HUES48 (cell line): ENCODE data around the gene PPP4R3A.
"Not testable (repeated sequence)": the region's sequence is repeated elsewhere in the genome, so short reads cannot be mapped to it uniquely, and the experiment has no call there.

Experiments used
- H3K27ac ChIP-seq: one replicate; pipeline ENCODE4 v1.7.0; 2013; ENCODE audit warnings: low read depth, low read length, inconsistent platforms
- H3K27me3 ChIP-seq: 2 replicates; pipeline ENCODE4 v1.6.1; 2013; ENCODE audit warnings: mild to moderate bottlenecking, low read length; ENCODE audit not compliant: control insufficient read depth, insufficient read depth
- H3K36me3 ChIP-seq: 2 replicates; pipeline ENCODE4 v1.6.1; 2013; ENCODE audit warnings: low read length; ENCODE audit not compliant: control insufficient read depth, insufficient read depth
- H3K4me1 ChIP-seq: 2 replicates; pipeline ENCODE4 v1.6.1; 2013; ENCODE audit warnings: mild to moderate bottlenecking, low read length; ENCODE audit not compliant: control insufficient read depth, insufficient read depth
- H3K4me3 ChIP-seq: 2 replicates; pipeline ENCODE4 v1.5.1; 2013; ENCODE audit warnings: mild to moderate bottlenecking, low read depth, low read length
- H3K9ac ChIP-seq: 2 replicates; pipeline ENCODE4 v1.6.1; 2013; ENCODE audit warnings: mild to moderate bottlenecking, low read depth, low read length, moderate library complexity
- H3K9me3 ChIP-seq: 2 replicates; pipeline ENCODE4 v1.6.1; 2013; ENCODE audit warnings: low read length; ENCODE audit not compliant: control insufficient read depth, insufficient read depth

The PPP4R3A gene

DNA sequence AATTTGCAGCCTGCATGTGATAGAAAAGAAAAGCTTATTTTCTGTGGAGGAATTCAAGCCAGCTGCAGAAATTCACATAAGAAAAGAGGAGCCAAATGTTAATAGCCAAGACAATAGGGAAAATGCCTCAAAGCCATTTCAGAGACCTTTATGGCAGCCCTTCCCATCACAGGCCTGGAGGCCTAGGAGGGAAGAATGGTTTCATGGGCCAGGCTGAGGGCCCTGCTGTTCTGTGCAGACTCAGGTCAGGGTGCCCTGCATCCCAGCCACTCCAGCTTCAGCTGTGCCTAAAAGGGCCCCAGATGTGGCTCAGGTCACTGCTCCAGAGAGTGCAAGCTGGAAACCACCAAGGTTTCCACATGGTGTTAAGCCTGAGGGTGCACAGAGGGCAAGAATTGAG is 71.3 kb downstream of the PPP4R3A start:
- no peak overlapping the region for H3K27ac ChIP-seq
- peaks cover 28% of the 10 kb centered on the region for H3K9me3 ChIP-seq
- no peak overlapping the region for H3K9ac ChIP-seq
- H3K4me3 ChIP-seq = no peak overlapping the region; the same call in 1 of the 2 replicates
- H3K36me3 ChIP-seq = no peaks in the 10 kb centered on the region
- H3K4me1 ChIP-seq = no peaks in the 10 kb centered on the region
- no peaks in the 10 kb centered on the region for H3K27me3 ChIP-seq

DNA sequence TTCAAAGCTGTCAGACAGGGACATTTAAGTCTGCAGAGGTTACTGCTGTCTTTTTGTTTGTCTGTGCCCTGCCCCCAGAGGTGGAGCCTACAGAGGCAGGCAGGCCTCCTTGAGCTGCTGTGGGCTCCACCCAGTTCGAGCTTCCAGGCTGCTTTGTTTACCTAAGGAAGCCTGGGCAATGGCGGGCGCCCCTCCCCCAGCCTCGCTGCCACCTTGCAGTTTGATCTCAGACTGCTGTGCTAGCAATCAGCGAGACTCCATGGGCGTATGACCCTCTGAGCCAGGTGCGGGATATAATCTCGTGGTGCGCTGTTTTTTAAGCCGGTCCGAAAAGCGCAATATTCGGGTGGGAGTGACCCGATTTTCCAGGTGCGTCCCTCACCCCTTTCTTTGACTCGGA is 73.8 kb downstream of the PPP4R3A start:
- not testable (repeated sequence) for H3K36me3 ChIP-seq, H3K9ac ChIP-seq, H3K4me1 ChIP-seq

DNA sequence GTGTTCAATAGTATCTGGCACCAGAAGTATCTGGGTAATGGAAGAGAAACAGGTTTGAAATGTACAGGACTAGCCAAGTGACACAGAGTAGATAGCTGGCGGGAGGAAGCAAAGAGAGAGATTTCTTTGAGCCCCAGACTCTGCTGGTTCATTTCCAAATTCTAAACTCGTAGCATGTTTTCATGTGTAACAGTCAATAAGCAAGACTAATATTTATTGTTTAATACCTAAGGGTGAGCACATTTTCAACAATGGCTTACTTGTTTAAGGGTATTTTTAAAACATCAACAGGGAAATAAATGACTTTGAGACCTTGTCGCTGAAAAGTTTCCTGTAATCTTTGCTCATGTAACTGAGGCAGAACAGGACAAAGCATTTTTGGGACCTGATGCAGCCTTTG is 80.7 kb downstream of the PPP4R3A start:
- Histone ChIP-seq H3K27me3 (no peaks in the 10 kb centered on the region), H3K4me3 (no peak overlapping the region), H3K27ac (no peak overlapping the region), H3K9ac (no peak overlapping the region), H3K36me3 (no peaks in the 10 kb centered on the region), H3K4me1 (no peaks in the 10 kb centered on the region), H3K9me3 (no peaks in the 10 kb centered on the region)

More for the DNA sequence above, 73.8 kb downstream of the PPP4R3A start:
- not testable (repeated sequence) for H3K27me3 ChIP-seq, H3K4me3 ChIP-seq, H3K27ac ChIP-seq
- H3K9me3 ChIP-seq = peaks cover 28% of the 10 kb centered on the region

DNA sequence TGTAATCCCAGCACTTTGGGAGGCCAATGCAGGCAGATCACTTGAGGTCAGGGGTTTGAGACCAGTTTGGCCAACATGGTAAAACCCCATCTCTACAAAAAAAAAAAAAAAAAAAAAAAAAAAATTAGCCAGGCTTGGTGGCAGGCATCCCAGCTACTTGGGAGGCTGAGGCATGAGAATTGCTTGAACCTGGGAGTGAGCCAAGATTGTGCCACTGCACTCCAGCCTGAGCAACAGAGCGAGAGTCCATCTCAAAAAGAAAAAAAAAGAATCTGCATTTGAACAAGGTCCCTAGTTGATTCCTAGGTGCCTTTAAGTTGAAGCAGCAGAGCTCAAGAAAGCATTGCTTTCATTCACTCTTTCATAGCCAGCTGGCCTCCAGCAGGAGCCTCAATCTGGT is 81.2 kb downstream of the PPP4R3A start:
- not testable (repeated sequence) for H3K4me1 ChIP-seq, H3K36me3 ChIP-seq, H3K27me3 ChIP-seq, H3K4me3 ChIP-seq, H3K27ac ChIP-seq, H3K9ac ChIP-seq, H3K9me3 ChIP-seq

DNA sequence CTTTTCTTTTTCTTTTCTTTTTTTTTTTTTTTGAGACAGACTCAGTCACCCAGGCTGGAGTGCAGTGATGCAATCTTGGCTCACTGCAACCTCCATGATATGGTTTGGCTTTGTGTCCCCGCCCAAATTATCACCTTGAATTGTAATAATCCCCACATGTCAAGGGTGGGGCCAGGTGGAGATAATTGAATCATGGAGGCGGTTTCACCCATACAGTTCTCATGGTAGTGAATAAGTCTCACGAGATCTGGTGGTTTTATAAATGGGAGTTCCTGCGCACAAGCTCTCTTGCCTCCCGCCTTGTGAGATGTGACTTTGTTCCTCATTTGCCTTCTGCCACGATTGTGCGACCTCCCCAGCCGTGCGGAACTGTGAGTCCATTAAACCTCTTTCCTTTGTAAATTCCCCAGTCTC is 84.6 kb downstream of the PPP4R3A start:
- not testable (repeated sequence) for H3K4me1 ChIP-seq, H3K27me3 ChIP-seq, H3K4me3 ChIP-seq, H3K9ac ChIP-seq, H3K36me3 ChIP-seq, H3K27ac ChIP-seq, H3K9me3 ChIP-seq

DNA sequence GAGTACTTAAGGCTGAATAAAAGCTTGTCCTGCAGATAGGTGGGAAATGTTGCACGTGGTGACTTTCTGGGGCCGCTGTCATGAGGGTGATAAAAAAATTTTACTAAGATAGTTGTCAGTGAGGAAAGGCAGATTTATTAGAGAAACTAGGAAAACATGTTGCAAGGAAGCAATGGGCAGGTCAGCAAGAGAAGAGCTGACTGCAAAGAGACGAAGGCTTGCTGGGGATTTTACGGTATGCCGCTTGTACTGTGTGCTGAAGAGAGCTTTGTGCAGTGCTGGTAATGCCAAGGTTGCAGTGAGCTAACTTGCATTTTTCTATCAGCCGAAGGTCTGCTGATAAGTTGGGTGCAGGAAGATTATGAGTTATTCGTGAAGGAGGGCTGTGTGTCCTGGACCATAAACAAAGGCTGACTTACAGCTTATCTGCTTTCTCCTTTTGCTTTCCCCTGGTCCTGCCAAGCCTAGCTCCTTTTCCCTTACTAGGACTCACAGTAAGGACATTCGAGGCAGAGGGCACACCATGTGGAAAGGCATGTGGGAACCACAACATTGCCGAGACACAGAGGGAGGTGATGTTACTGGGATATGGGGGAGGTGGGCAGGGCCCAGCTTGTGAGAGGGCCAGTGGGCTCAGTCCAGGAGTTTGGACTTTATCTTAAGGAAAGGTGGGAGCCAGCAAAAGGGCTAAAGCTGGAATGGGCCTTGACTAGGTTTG is 85.1 kb downstream of the PPP4R3A start:
- Histone ChIP-seq H3K9ac (no peak overlapping the region), H3K4me3 (no peak overlapping the region)

DNA sequence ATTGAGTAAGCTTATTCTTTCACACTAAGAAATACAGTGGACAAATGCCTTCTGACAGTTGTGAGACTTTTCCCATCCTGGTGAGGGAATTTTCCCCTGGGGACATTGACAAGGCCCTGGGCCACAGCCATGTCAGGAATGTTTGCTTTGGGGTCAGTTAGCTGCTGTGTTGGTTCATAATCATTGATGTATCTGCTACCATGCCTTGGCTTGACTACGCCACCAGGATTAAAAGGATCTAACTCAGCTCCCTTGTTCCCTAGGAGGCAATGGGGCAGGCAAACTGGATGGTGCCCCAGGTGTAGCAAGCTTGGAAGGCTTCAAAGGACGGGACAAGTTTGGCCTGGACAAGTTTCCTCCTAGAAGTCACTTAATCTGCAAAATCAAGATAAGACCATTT is 89.4 kb downstream of the PPP4R3A start:
- Histone ChIP-seq H3K4me1 (peaks cover 9% of the 10 kb centered on the region), H3K27me3 (no peaks in the 10 kb centered on the region), H3K27ac (no peak overlapping the region), H3K4me3 (no peak overlapping the region), H3K36me3 (no peaks in the 10 kb centered on the region), H3K9me3 (no peaks in the 10 kb centered on the region), H3K9ac (no peak overlapping the region)

More for the DNA sequence above, 85.1 kb downstream of the PPP4R3A start:
- H3K9me3 ChIP-seq = no peaks in the 10 kb centered on the region
- no peaks in the 10 kb centered on the region for H3K27me3 ChIP-seq
- H3K4me1 ChIP-seq = no peaks in the 10 kb centered on the region
- H3K36me3 ChIP-seq = no peaks in the 10 kb centered on the region
- no peak overlapping the region for H3K27ac ChIP-seq

DNA sequence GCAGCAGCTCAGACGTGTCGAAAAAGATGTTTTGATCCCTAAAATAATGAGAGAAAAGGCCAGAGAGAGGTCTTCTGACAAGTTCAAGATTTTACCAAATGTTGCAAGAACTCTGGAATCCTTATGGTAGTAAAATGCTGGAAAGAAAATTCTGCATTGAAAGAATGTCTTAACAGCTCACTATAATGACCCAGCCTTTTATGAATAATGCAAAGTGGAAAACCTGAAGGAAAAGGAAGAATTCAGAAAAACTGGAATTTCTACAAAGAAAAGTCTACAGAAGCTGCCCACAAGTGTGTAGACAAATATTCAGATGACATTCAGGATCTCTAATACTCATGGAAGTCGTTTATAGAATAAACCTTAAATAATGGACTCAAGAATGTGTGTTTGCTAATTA is 90.7 kb downstream of the PPP4R3A start:
- Histone ChIP-seq H3K27ac (no peak overlapping the region), H3K9ac (no peak overlapping the region), H3K4me3 (no peak overlapping the region), H3K9me3 (no peaks in the 10 kb centered on the region), H3K4me1 (peaks cover 18% of the 10 kb centered on the region), H3K27me3 (no peaks in the 10 kb centered on the region), H3K36me3 (no peaks in the 10 kb centered on the region)

DNA sequence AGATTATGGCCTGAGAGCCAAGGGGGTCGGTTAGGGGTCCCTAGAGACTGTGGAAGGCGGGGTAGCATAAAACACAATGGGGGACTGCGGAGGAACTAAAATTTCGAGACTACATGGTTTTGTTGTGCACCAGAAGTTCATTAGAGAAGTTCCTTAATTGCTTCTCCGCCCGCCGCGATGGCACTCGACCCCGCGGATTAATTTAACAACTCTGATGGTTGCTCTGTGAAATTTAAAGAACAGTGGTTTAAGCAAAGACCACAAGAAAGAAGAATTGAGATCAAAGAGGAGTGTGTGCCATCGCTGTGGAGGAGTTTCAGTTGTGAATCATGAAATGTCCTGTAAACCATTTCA is 91.1 kb downstream of the PPP4R3A start:
- Histone ChIP-seq H3K9ac (no peak overlapping the region), H3K4me1 (peaks cover 22% of the 10 kb centered on the region), H3K9me3 (no peaks in the 10 kb centered on the region), H3K27ac (no peak overlapping the region), H3K27me3 (no peaks in the 10 kb centered on the region), H3K4me3 (no peak overlapping the region), H3K36me3 (no peaks in the 10 kb centered on the region)

DNA sequence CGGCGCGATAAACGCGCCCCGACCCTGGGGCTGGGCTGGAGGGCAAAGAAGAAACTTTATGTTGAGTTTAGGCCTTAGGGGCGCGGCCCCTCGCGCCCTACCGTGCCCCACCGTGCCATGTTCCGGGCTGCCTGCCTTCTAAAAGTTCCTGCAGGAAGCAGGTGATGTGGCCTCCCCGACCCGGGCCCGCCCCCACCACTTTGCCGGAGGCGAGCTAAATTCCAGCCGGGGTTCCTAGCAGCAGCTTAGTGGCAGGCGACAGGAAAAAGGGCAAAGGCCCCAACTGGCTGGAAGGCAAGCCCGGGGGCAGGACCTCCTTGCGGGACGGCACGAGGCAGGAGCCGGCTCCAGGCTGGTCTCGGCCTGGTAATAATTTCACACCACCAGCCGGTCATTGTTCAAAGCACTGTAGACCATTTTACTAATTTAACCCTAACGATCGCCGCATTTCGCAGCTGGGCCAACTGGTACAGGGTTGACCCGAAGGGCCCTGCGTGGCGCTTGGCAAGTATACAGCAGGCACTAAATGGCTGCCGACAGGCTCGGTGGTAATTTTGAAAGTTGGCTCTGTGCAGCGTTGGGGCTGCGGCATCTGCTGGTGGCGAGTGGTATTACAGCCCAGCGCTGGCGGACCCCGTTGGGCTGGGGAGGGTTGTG is 91.6 kb downstream of the PPP4R3A start:
- peak overlapping the region; percentile 66 for H3K9ac ChIP-seq
- 0 out of 2 replicates have a peak, but pooled peaks cover 2% of the 10 kb centered on the region for H3K36me3 ChIP-seq
- no peaks in the 10 kb centered on the region for H3K9me3 ChIP-seq
- peak overlapping the region; percentile 18 for H3K27ac ChIP-seq
- H3K27me3 ChIP-seq = no peaks in the 10 kb centered on the region
- peaks cover 27% of the 10 kb centered on the region for H3K4me1 ChIP-seq
- H3K4me3 ChIP-seq = peak overlapping the region; percentile 74

DNA sequence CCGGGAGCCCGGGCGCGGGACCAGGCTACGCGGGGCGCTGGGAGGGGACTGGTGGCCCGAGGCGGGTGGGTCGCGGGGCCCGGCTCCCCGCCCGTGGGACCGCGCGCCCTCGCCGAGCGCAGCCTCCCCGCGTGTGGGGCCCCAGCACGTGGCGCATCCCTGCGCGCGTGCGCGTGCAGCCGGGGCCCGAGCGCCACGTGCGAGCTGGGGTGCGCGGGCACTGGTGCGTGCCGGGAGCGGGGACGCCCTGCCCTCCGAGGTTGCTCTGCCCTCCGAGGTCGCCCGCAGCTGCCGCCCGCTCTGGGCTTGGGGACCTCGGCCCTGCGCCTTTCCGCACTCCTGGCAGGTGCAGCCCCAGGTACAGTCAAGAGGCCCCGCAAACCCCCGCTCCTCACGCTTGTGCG is 92.1 kb downstream of the PPP4R3A start:
- Histone ChIP-seq H3K4me1 (peaks cover 32% of the 10 kb centered on the region), H3K36me3 (peaks cover 2% of the 10 kb centered on the region; the same call in 1 of the 2 replicates), H3K9me3 (no peaks in the 10 kb centered on the region), H3K9ac (peak overlapping the region; percentile 66), H3K27ac (no peak overlapping the region), H3K27me3 (no peaks in the 10 kb centered on the region), H3K4me3 (peak overlapping the region; percentile 74)
